SK-N-MC (cell line): ENCODE results near the gene PIGH.
"Not testable (repeated sequence)": the region's sequence is repeated elsewhere in the genome, so short reads cannot be mapped to it uniquely, and the experiment has no call there.

Source experiments
- DNase-seq: peaks from one replicate; pipeline ENCODE4 v3.0.0-alpha.2; 2011; ENCODE audit warnings: low read depth, low spot score
- H3K27ac ChIP-seq: fragments of 200-600 bp; sonication (generic); 2 replicates; pipeline ENCODE4 v1.5.1; 2016; ENCODE audit warnings: mixed run types
- H3K36me3 ChIP-seq: fragments of 200-600 bp; sonication (generic); 2 replicates; pipeline ENCODE4 v1.6.1; 2017; ENCODE audit warnings: antibody characterized with exemption, low read length, mixed read lengths; ENCODE audit not compliant: insufficient read depth
- H3K4me3 ChIP-seq: fragments of 200-600 bp; sonication (generic); 2 replicates; pipeline ENCODE4 v1.5.1; 2016
- H3K9ac ChIP-seq: fragments of 200-600 bp; sonication (generic); 2 replicates; pipeline ENCODE4 v1.8.0; 2017; ENCODE audit warnings: mixed run types, mixed read lengths; ENCODE audit not compliant: insufficient read length
- H3K9me3 ChIP-seq: fragments of 200-600 bp; sonication (generic); 2 replicates; pipeline ENCODE4 v1.6.1; 2017; ENCODE audit warnings: low read depth, mild to moderate bottlenecking, antibody characterized with exemption, low read length, moderate library complexity, mixed read lengths
- EZH2 ChIP-seq: fragments of 200-600 bp; sonication (generic); IDR thresholded peaks from one replicate; pipeline ENCODE4 v1.6.1; 2017; ENCODE audit warnings: antibody characterized with exemption
- FOXP2 ChIP-seq: optimal IDR thresholded peaks from 2 replicates; pipeline ENCODE3; 2011; ENCODE audit warnings: mild to moderate bottlenecking, moderate library complexity; ENCODE audit not compliant: insufficient read depth; ENCODE audit errors: extremely low read length, control extremely low read depth
- POLR2AphosphoS5 ChIP-seq: IDR thresholded peaks from 2 replicates; pipeline ENCODE4 v1.6.1; 2012; ENCODE audit warnings: mild to moderate bottlenecking, low read depth, low read length, borderline replicate concordance

PIGH gene

DNA sequence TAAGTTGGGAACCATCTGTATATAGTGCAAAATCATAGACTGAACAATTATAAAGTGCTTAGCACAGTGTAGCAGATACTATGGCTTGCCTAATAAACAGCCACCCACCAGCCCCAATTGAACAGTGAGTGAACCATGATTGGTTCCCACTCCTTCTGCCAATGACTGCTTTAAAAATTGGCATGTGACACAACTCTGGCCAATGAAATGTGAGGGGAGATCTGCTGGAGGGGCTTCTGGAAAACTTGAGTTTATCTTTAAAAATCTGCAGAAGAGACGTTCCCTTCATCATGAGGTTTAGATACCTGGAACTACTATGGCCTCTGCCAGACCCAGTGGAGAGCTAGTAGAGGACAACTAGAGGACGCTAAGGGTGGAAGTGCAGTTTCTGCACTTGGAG lies 4.7 kb downstream of the PIGH start:
- H3K9me3 ChIP-seq, result no peaks in the 10 kb centered on the region

DNA sequence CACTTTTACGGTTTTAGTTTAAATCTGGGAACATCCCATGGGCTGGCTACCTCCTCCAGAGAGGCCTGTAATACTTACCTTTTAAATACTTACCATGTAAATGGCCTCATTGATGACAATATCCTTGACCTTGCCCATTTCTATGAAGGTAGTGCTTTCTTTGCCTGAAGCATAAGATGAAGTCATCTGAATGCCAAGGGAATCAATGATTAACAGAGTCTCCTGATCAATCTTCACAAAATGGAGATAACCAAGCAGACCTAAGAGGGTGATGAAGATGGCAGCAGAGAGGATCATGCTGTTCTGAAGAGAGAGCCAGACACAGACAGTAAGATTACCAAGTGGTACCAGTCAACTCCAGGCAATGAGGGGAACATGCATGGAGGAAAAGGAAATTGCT lies 6.4 kb downstream of the PIGH start:
- H3K4me3 ChIP-seq, H3K9me3 ChIP-seq, DNase-seq, H3K9ac ChIP-seq, H3K27ac ChIP-seq: not testable (repeated sequence)
- peaks cover 30% of the 10 kb centered on the region for H3K36me3 ChIP-seq

More for the DNA sequence above, 4.7 kb downstream of the PIGH start:
- no peak overlapping the region for H3K27ac ChIP-seq
- H3K36me3 ChIP-seq, result peaks cover 16% of the 10 kb centered on the region
- H3K4me3 ChIP-seq, result no peak overlapping the region
- no peak overlapping the region for H3K9ac ChIP-seq
- TF ChIP-seq POLR2AphosphoS5, result no peak
- no peak for TF ChIP-seq EZH2
- TF ChIP-seq FOXP2, result no peak
- no peak for DNase-seq

DNA sequence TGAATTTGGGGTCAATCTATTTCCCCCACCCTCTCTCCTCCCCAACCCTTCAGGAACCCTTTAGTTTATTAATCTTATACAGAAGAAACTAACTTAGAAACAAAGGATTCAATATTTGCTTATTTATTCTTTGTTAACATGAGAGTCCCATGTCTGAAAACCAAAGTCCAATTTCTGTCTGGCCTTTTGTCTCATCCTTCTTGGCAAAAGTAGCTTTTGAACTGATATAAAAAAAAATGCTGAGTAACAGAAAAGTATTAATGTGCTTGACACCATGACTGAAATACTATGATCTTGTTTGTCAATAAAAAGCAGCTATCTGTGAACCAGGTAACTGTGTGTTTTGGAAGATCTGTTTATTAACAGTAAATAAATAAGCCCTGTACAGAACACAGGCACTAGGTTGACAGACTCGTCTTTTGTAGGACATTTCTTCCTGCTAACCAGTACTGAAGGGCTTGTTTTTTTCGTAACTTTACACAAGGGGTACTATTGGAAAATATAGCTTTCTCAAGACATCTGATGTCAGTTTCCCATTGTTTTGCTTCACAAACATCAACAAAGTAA lies 10.8 kb downstream of the PIGH start:
- Histone ChIP-seq H3K9ac (no peak overlapping the region), H3K4me3 (no peak overlapping the region), H3K9me3 (no peaks in the 10 kb centered on the region), H3K36me3 (peaks cover 36% of the 10 kb centered on the region), H3K27ac (no peak overlapping the region)
- no peak for TF ChIP-seq FOXP2
- no peak for TF ChIP-seq POLR2AphosphoS5
- no peak for TF ChIP-seq EZH2
- DNase-seq, result no peak

DNA sequence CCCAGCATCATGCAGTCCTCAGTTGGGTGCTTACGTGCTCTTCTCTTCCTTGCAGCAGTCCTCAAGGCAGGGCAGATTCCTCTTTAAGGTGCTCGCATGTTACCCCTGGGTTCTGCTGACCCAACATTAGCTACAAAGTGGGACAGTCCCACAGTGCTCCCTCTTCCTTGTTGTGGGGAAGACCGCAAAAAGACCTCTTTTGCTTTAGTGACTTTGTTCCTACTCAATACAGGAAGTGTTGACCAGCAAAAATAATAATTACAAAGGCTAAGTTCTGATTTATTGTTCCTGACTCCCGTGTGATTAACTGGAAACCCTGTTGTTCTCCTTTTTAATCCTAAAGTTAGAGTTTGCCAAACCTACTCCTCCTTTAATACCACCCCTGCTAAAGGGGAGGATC lies 13.7 kb downstream of the PIGH start:
- Histone ChIP-seq H3K4me3 (no peak overlapping the region), H3K9me3 (no peaks in the 10 kb centered on the region), H3K36me3 (peaks cover 23% of the 10 kb centered on the region; the same call in 1 of the 2 replicates), H3K9ac (no peak overlapping the region), H3K27ac (no peak overlapping the region)
- no peak for DNase-seq
- TF ChIP-seq FOXP2 (no peak), POLR2AphosphoS5 (no peak), EZH2 (no peak)

DNA sequence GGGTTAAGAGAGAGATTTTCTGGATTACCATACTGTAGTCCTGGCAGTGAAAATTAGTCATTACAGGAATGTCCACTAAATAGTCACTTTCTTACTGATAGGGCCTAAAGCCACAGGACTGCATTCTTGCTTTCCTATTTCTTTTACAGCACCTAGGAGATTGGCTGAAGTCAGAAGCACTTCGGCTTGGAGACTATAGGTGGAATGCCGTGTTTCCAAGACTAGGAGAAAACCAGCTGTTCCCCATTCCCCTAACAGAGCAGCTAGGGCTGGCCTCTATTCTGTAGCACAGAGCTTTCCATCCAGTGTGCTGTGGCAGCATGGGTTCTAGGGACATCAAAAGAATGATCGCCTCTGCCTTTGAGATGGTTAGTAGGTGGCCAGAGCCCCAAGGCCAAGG lies 15.1 kb downstream of the PIGH start:
- Histone ChIP-seq H3K9ac (no peak overlapping the region), H3K4me3 (no peak overlapping the region), H3K27ac (no peak overlapping the region), H3K36me3 (peaks cover 19% of the 10 kb centered on the region; the same call in 1 of the 2 replicates), H3K9me3 (no peaks in the 10 kb centered on the region)
- DNase-seq, result no peak
- no peak for TF ChIP-seq EZH2

DNA sequence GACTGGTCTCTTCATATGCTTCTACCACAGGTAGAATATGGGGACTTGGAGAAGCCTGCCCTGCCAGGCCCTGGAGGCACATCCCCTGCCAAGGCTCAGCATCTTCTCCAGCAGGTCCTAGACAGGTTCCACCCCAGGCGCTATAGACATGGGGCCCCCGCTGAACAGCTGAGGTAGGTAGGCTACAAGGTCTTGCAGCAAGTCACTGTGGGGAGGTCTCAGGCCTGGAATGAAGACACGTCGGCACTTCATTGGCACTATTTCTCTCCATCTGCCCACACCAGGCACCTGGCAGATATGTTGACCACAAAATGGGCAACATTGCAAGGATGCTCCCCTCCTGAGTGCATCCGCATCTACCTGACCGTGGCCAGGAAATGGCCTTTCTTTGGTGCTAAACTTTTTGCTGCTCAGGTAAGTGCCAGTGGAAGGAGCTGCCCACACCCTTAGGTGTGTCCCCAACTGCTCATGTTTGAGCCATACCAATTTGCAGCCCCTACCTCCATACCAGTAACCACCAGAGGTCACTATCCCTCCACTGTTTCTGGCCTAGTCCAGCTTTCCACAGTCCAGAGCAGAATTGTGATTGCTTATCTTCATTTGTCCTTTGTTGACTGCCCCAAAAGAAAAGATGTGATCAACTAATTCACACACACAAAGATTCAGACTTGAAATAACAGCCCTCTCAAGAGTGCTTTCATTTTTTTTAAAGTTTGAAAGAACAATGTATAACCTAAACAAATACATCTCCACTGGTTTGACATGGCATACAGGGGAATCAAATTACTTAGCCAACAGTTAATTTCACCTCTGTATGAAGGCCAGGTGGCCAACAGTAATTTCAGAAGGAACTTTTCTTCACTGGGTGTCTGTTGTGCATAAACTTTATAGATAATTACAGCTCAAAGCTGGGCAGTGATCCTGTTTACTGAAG lies 16.1 kb downstream of the PIGH start:
- Histone ChIP-seq H3K9me3 (no peaks in the 10 kb centered on the region), H3K27ac (no peak overlapping the region), H3K4me3 (no peak overlapping the region), H3K36me3 (peaks cover 9% of the 10 kb centered on the region; the same call in 1 of the 2 replicates), H3K9ac (no peak overlapping the region)
- no peak for DNase-seq
- TF ChIP-seq EZH2 (no peak), POLR2AphosphoS5 (no peak), FOXP2 (no peak)

DNA sequence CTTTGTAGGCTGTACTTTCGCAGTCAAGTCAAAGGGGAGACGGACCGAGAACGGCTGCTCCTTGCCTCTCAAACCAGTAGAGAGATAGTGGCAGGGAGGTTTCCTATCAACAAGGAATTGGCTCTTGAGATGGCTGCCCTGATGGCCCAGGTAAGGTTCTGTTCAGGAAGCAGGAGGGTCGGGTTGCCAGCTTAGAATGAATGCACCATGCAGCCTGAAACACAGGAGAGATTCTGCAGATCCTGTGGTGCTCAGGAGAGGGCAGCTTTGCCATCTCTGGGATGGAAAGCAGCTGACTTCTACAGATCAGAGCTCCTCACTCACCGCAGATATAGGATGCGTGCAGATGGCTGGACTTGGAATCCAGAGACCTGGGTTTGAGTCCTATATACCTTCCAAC lies 18.0 kb downstream of the PIGH start:
- no peak overlapping the region for H3K4me3 ChIP-seq
- TF ChIP-seq FOXP2 (no peak), POLR2AphosphoS5 (no peak), EZH2 (no peak)
- H3K27ac ChIP-seq, result no peak overlapping the region
- H3K36me3 ChIP-seq, result no peaks in the 10 kb centered on the region
- H3K9ac ChIP-seq, result no peak overlapping the region
- no peaks in the 10 kb centered on the region for H3K9me3 ChIP-seq
- DNase-seq, result no peak

DNA sequence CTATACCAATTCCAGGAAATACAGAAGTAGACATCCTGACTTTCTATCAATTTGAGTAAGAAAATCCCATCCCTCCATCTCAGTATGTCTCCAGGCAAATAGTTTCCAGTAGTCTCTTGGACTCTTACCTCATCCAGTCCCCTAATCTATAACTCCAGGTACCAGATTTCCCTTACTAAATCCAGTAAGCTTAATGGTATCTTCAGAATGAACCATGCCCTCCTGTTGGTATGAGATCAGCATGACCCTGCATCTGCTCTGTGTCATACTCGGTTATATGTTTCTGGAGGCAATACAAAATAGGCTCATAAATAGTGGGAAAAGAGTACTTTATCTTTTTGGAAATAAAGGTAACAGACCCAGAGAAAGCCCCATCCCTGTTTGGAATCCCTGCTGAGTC lies 18.4 kb downstream of the PIGH start:
- no peak for DNase-seq
- Histone ChIP-seq H3K4me3 (no peak overlapping the region), H3K36me3 (no peaks in the 10 kb centered on the region), H3K27ac (no peak overlapping the region), H3K9ac (no peak overlapping the region), H3K9me3 (no peaks in the 10 kb centered on the region)
- TF ChIP-seq POLR2AphosphoS5, result no peak
- no peak for TF ChIP-seq FOXP2
- no peak for TF ChIP-seq EZH2
